Naive thymus-derived CD8-positive, alpha-beta T cell (primary cell): Measurements from ENCODE around the gene CTSS. TPM values are rescaled to one million over a fixed set of nuclear protein-coding genes. Genes with fewer than 3 reads are reported as not detected.
"Not testable (repeated sequence)": the region's sequence is repeated elsewhere in the genome, so short reads cannot be mapped to it uniquely, and the experiment has no call there.

Experiments used
- ATAC-seq, 2 donors: fragments of 150-1000 bp; cut with Tn5 transposase in 1 of 2; sonication (Bioruptor Pico), chemical (Tn5 transposase) in 1 of 2; 1 replicate in 1 of 2; 2 replicates in 1 of 2; pipeline ENCODE4 v1.10.0; 2021; ENCODE audit warnings: mild to moderate bottlenecking in 2 of 2, moderate library complexity in 2 of 2
- POLR2A ChIA-PET: fragments of 350-600 bp; sonication (Branson Sonifier 250); formaldehyde crosslinking; loops from one replicate; lab custom pipeline; 2021; ENCODE audit warnings: antibody characterized with exemption; lab: Charles Lee
- DNase-seq, 10 donors: peaks; one replicate each; pipeline versions ENCODE4 v3.0.0 to v3.0.0-alpha.2; 2020 to 2022
- H3K27ac Mint-ChIP-seq, 10 donors: one replicate each; pipeline ENCODE4 v1.8.0; 2020 to 2022; ENCODE audit warnings: mild to moderate bottlenecking in 10 of 10, mixed read lengths in 10 of 10, moderate library complexity in 4 of 10, inconsistent platforms in 1 of 10
- H3K27me3 Mint-ChIP-seq, 5 donors: one replicate each; pipeline ENCODE4 v1.8.0; 2021 to 2022; ENCODE audit warnings: mixed read lengths in 5 of 5
- H3K36me3 Mint-ChIP-seq, 3 donors: one replicate each; pipeline ENCODE4 v1.8.0; 2020 to 2022; ENCODE audit warnings: mixed read lengths in 3 of 3, mild to moderate bottlenecking in 2 of 3, inconsistent platforms in 1 of 3
- H3K4me1 Mint-ChIP-seq, 4 donors: one replicate each; pipeline ENCODE4 v1.8.0; 2021 to 2022; ENCODE audit warnings: mixed read lengths in 4 of 4
- H3K4me3 Mint-ChIP-seq, 10 donors: one replicate each; pipeline ENCODE4 v1.8.0; 2020 to 2022; ENCODE audit warnings: mild to moderate bottlenecking in 10 of 10, mixed read lengths in 10 of 10, moderate library complexity in 6 of 10, inconsistent platforms in 1 of 10
- H3K9me3 Mint-ChIP-seq, 9 donors: one replicate each; pipeline ENCODE4 v1.8.0; 2020 to 2022; ENCODE audit warnings: mixed read lengths in 9 of 9, mild to moderate bottlenecking in 3 of 9, inconsistent platforms in 1 of 9, moderate library complexity in 1 of 9
- polyA plus RNA-seq, 3 donors: library from polyadenylated mRNA; unstranded; fragments of 300-500 nt; fragmentation: Illumina TruSeq; gene quantifications; one replicate each; pipeline ENCODE4 v1.2.3, GENCODE V29; 2021
- total RNA-seq, 8 experiments: library from RNA in 2 of 8; stranded (reverse) in 2 of 8; gene quantifications; one replicate each; pipeline ENCODE4 v1.2.3 and lab custom pipeline; 2021 to 2026

Gene CTSS
- total and polyA plus RNA-seq, 5 experiments from 2014 or later = 69.3 to 137 (median 111) TPM

GRCh38 chr1:150796374-150796773 is 30.8 kb upstream of the CTSS start:
- Mint-ChIP-seq H3K9me3 (no peaks in the 10 kb centered on the region), H3K4me3 (no peak overlapping the region), H3K27ac (peak overlapping the region in 1 of 10 donors; percentile 42), H3K36me3 (peaks cover 0 to 40% (median 11%) of the 10 kb centered on the region in 3 donors), H3K27me3 (no peaks in the 10 kb centered on the region), H3K4me1 (peaks cover 0 to 5% (median 0%) of the 10 kb centered on the region in 4 donors)
- no peak for ATAC-seq
- no peak for DNase-seq
- POLR2A ChIA-PET = no interaction called here

- ATAC-seq, H3K27ac Mint-ChIP-seq, H3K4me1 Mint-ChIP-seq, H3K9me3 Mint-ChIP-seq, H3K4me3 Mint-ChIP-seq, DNase-seq, H3K27me3 Mint-ChIP-seq, POLR2A ChIA-PET: not testable (repeated sequence)
- H3K36me3 Mint-ChIP-seq = peaks cover 0 to 30% (median 6%) of the 10 kb centered on the region in 3 donors
These were observed 28.2 kb upstream of the CTSS start for GRCh38 chr1:150793778-150794177.

- Mint-ChIP-seq H3K27ac (no peak overlapping the region), H3K36me3 (peaks cover 0 to 25% (median 2%) of the 10 kb centered on the region in 3 donors), H3K27me3 (no peaks in the 10 kb centered on the region), H3K9me3 (no peaks in the 10 kb centered on the region), H3K4me1 (peaks cover 0 to 11% (median 0%) of the 10 kb centered on the region in 4 donors), H3K4me3 (no peak overlapping the region)
- POLR2A ChIA-PET = no interaction called here
- DNase-seq (no peak), ATAC-seq (no peak)
These were observed 27.6 kb upstream of the CTSS start for GRCh38 chr1:150793221-150793620.

- no peak for ATAC-seq
These were observed 26.0 kb upstream of the CTSS start for GRCh38 chr1:150791585-150791984.

GRCh38 chr1:150789396-150789795 is 23.8 kb upstream of the CTSS start:
- H3K4me1 Mint-ChIP-seq = peaks cover 0 to 14% (median 1%) of the 10 kb centered on the region in 4 donors
- peaks cover 0 to under 1% (median 0%) of the 10 kb centered on the region in 3 donors for H3K36me3 Mint-ChIP-seq
- POLR2A ChIA-PET = no interaction called here
- no peaks in the 10 kb centered on the region for H3K9me3 Mint-ChIP-seq
- no peak overlapping the region for H3K27ac Mint-ChIP-seq
- H3K4me3 Mint-ChIP-seq = no peak overlapping the region
- no peaks in the 10 kb centered on the region for H3K27me3 Mint-ChIP-seq
- ATAC-seq = no peak
- no peak for DNase-seq

More at GRCh38 chr1:150791585-150791984, 26.0 kb upstream of the CTSS start:
- Mint-ChIP-seq H3K27ac (no peak overlapping the region), H3K9me3 (no peaks in the 10 kb centered on the region), H3K4me1 (peaks cover 0 to 16% (median 1%) of the 10 kb centered on the region in 4 donors), H3K36me3 (peaks cover 0 to 17% (median 0%) of the 10 kb centered on the region in 3 donors), H3K27me3 (no peaks in the 10 kb centered on the region), H3K4me3 (no peak overlapping the region)
- POLR2A ChIA-PET = no interaction called here
- DNase-seq = no peak

- Mint-ChIP-seq H3K27me3 (no peaks in the 10 kb centered on the region), H3K4me3 (no peak overlapping the region)
- POLR2A ChIA-PET = no interaction called here
These were observed 23.4 kb upstream of the CTSS start for GRCh38 chr1:150788946-150789345.

GRCh38 chr1:150787455-150787854 is 21.9 kb upstream of the CTSS start:
- Mint-ChIP-seq H3K4me3 (no peak overlapping the region), H3K4me1 (peaks cover 0 to 12% (median 1%) of the 10 kb centered on the region in 4 donors), H3K27ac (no peak overlapping the region), H3K9me3 (no peaks in the 10 kb centered on the region), H3K36me3 (no peaks in the 10 kb centered on the region), H3K27me3 (no peaks in the 10 kb centered on the region)
- DNase-seq = no peak
- no peak for ATAC-seq
- POLR2A ChIA-PET = interaction anchor here (0.6 kb wide), 1 partner anchor 14 kb away, joined by 3 read pairs; no protein-coding TSS in a partner anchor

More at GRCh38 chr1:150788946-150789345, 23.4 kb upstream of the CTSS start:
- no peaks in the 10 kb centered on the region for H3K36me3 Mint-ChIP-seq
- H3K4me1 Mint-ChIP-seq = peaks cover 0 to 12% (median 1%) of the 10 kb centered on the region in 4 donors
- no peak for ATAC-seq
- DNase-seq = no peak
- no peak overlapping the region for H3K27ac Mint-ChIP-seq
- H3K9me3 Mint-ChIP-seq = no peaks in the 10 kb centered on the region

GRCh38 chr1:150780510-150780909 is 14.9 kb upstream of the CTSS start:
- POLR2A ChIA-PET = no interaction called here
- H3K27ac Mint-ChIP-seq = no peak overlapping the region
- H3K9me3 Mint-ChIP-seq = no peaks in the 10 kb centered on the region
- H3K4me1 Mint-ChIP-seq = peaks cover 3 to 11% (median 7%) of the 10 kb centered on the region in 4 donors
- ATAC-seq (no peak), DNase-seq (no peak)
- H3K27me3 Mint-ChIP-seq = no peaks in the 10 kb centered on the region
- no peaks in the 10 kb centered on the region for H3K36me3 Mint-ChIP-seq
- H3K4me3 Mint-ChIP-seq = no peak overlapping the region

- POLR2A ChIA-PET = interaction anchor here (0.6 kb wide), 1 partner anchor 197 kb away, joined by 3 read pairs; no protein-coding TSS in a partner anchor
- Mint-ChIP-seq H3K9me3 (no peaks in the 10 kb centered on the region), H3K27ac (no peak overlapping the region), H3K36me3 (no peaks in the 10 kb centered on the region), H3K4me3 (no peak overlapping the region), H3K4me1 (peaks cover 3 to 11% (median 7%) of the 10 kb centered on the region in 4 donors), H3K27me3 (no peaks in the 10 kb centered on the region)
- DNase-seq (no peak), ATAC-seq (no peak)
These were observed 12.8 kb upstream of the CTSS start for GRCh38 chr1:150778409-150778808.

- H3K9me3 Mint-ChIP-seq = no peaks in the 10 kb centered on the region
- peaks cover 3 to 11% (median 7%) of the 10 kb centered on the region in 4 donors for H3K4me1 Mint-ChIP-seq
- no peaks in the 10 kb centered on the region for H3K36me3 Mint-ChIP-seq
- H3K27me3 Mint-ChIP-seq = no peaks in the 10 kb centered on the region
- no peak overlapping the region for H3K4me3 Mint-ChIP-seq
- DNase-seq (no peak), ATAC-seq (no peak)
- POLR2A ChIA-PET = interaction anchor here (1.4 kb wide), 1 partner anchor 14 kb away, joined by 4 read pairs; no protein-coding TSS in a partner anchor
- H3K27ac Mint-ChIP-seq = peak overlapping the region in 1 of 10 donors; percentile 49
These were observed 12.0 kb upstream of the CTSS start for GRCh38 chr1:150777544-150777943.

- not testable (repeated sequence) for H3K36me3 Mint-ChIP-seq, H3K9me3 Mint-ChIP-seq, ATAC-seq, H3K27ac Mint-ChIP-seq, H3K4me3 Mint-ChIP-seq, H3K27me3 Mint-ChIP-seq, DNase-seq
- peaks cover 6 to 23% (median 14%) of the 10 kb centered on the region in 4 donors for H3K4me1 Mint-ChIP-seq
- POLR2A ChIA-PET = interaction anchor here (0.5 to 1.4 kb wide), 3 partner anchors 12 to 220 kb away, joined by 3 to 4 read pairs (median 3); no protein-coding TSS in a partner anchor
These were observed 10.4 kb upstream of the CTSS start for GRCh38 chr1:150775931-150776505.

- ATAC-seq (no peak), DNase-seq (no peak)
- Mint-ChIP-seq H3K9me3 (no peaks in the 10 kb centered on the region), H3K27ac (no peak overlapping the region), H3K4me3 (no peak overlapping the region), H3K4me1 (peaks cover 9 to 26% (median 20%) of the 10 kb centered on the region in 4 donors), H3K27me3 (no peaks in the 10 kb centered on the region), H3K36me3 (no peaks in the 10 kb centered on the region)
- POLR2A ChIA-PET = interaction anchor here (1.9 kb wide), 1 partner anchor 10 kb away, joined by 6 read pairs; the partner anchor contains the start of gene CTSS
These were observed 9.7 kb upstream of the CTSS start for GRCh38 chr1:150775276-150775675.

- H3K27me3 Mint-ChIP-seq = no peaks in the 10 kb centered on the region
These were observed 6.7 kb upstream of the CTSS start for GRCh38 chr1:150772326-150772725.

More at GRCh38 chr1:150772326-150772725, 6.7 kb upstream of the CTSS start:
- ATAC-seq (no peak), DNase-seq (no peak)
- H3K9me3 Mint-ChIP-seq = no peaks in the 10 kb centered on the region
- no peaks in the 10 kb centered on the region for H3K36me3 Mint-ChIP-seq
- H3K4me1 Mint-ChIP-seq = peaks cover 6 to 23% (median 15%) of the 10 kb centered on the region in 4 donors
- no peak overlapping the region for H3K4me3 Mint-ChIP-seq
- peak overlapping the region in 1 of 10 donors; percentile 38 for H3K27ac Mint-ChIP-seq
- POLR2A ChIA-PET = interaction anchor here (0.7 kb wide), 1 partner anchor 75 kb away, joined by 6 read pairs; no protein-coding TSS in a partner anchor
